Activated CD4-positive, CD25-positive, alpha-beta regulatory T cell treated with anti-CD3 and anti-CD28 coated beads, Interleukin-2, amount 50 U/mL, for 16 hours (primary cell): ENCODE data around the gene CCR5AS.
"Not testable (repeated sequence)": the region's sequence is repeated elsewhere in the genome, so short reads cannot be mapped to it uniquely, and the experiment has no call there.

Experiments
- DNase-seq: peaks from one replicate; pipeline ENCODE4 v3.0.0-alpha.2; 2020; ENCODE audit warnings: low read depth, low spot score

Gene CCR5AS

GRCh38 chr3:46405301-46406019 lies 1.4 kb downstream of the CCR5AS start:
- DNase-seq, result no peak

- not testable (repeated sequence) for DNase-seq
Measured at GRCh38 chr3:46402902-46403301, 4.0 kb downstream of the CCR5AS start.

DNA sequence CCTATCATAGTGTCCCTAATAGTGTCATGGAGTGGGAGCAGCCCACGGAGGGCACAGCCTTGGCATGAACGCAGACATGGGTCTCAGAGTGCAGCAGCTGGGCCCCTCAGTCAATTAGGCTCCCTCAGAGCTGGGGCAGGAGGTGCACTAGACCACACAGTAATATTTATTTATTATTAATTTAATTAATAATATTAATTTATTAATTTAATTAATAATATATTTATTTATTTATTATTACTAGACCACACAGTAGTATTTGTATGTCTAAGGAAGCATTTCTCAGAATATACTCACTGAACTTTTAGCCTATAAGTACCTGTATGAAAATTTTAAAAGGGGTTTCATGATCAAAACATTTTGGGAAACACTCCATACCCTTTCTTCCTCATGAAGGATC lies 5.3 kb downstream of the CCR5AS start:
- no peak for DNase-seq

DNA sequence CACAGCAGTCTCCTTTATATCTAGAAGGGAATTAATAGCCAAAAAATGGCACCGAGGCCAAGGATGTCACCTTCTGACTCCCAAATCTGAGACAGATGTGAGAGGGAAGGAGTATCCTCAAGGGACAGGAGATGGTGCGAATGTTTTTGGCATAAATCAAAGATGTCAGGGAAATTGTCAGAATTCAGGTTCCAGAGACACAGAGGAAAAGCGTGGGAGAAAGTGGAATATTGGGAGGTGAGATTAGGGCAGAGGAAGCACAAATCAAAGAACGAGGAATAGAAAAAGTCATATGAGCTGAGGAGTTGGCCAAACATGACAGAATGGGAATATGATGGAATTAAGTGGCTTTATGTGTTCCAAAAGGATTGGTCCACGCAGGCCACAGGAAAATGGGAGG lies 6.0 kb downstream of the CCR5AS start:
- no peak for DNase-seq

- DNase-seq, result no peak
Measured at GRCh38 chr3:46400000-46400734, 6.7 kb downstream of the CCR5AS start.

DNA sequence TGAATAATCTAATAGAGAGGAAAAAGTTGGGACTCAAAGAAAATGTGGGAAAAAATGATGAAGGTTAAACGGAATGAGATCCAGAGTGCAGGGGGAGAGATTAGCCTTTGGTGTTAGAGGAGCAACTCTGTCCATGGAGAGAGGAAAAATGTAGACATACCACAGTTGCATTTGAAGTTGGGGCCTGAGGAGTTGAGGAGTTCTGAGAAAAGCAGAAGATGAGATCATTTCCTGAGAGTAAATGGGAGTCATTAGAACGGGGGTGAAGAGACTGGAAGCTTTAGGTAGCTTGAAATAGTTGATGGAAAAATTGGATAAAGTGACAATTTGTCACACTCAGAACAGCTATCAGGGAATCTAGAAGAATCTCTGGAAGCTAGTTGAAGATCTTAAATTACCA lies 7.3 kb downstream of the CCR5AS start:
- DNase-seq, result no peak

DNA sequence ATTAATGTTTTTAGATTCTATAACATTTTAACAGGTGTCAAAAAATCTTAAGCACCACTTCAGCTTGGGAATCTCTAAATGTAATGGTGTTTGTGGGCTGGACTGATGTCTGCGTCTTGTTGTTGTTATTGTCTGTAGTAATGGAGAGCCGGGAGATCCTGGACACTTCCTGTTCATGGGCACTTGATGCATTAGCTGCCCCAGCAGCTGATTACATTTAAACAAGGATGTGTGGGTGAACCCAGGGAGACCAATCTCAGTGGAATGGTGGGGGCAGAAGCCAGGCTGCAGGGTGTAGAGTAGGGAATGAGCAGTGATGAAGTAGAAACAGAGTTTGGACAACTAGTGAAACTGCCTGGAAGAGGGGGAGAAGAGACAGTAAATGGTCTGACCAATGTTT lies 7.8 kb downstream of the CCR5AS start:
- no peak for DNase-seq

DNA sequence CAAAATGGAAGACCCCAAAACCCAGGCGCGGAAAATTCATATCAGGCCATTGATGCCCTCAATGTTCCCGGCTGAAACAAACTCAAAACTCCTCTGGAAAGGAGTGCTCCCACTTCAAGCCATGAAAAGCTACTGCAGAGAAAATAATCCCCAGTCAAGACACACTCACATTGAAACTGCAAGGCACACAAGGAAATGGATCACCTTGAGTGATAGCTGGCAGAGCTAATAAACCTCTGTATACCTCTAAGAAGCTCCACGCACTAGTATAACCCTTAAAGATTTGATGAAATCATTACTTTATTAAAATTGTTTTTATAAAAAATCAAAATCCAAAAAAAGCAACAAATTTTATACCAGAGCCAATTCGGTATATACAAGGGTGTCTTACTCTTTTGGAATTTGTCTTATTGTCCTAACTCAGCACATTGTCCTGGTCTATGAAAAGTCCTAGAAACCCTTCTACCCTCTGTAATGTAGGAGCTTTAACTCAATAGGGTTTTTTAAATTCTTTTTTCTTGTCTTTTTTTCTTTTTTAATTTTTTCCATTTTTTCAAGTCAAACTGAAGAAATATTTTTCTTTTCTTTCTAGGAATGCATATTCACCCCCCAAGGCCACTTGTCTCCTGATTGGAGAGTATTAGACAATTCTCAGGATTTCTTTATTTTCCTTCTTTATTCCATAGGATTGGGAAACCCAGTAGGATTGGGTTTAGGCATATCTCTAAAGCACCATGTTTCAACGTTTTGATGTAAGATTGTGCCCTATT lies 8.5 kb downstream of the CCR5AS start:
- DNase-seq, result no peak

DNA sequence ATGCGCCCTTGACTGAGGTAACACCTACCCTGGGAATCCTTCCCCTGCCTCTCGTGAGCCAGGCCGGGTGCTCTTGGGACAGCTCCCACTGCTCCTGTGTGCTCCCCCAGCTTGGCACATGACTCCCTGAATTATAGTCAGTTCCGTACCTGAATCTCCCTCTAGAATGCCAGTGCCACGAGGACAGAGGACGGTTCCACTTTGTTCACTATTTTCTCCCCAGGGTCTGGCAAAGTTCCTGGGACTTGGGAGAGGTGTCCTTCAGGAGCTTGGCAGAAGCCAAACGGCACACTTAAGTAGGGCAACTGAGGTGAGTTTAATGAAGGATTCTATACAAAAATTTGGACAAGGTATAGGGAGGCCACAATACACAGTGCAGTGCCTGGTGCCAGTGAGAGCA lies 9.8 kb downstream of the CCR5AS start:
- no peak for DNase-seq

DNA sequence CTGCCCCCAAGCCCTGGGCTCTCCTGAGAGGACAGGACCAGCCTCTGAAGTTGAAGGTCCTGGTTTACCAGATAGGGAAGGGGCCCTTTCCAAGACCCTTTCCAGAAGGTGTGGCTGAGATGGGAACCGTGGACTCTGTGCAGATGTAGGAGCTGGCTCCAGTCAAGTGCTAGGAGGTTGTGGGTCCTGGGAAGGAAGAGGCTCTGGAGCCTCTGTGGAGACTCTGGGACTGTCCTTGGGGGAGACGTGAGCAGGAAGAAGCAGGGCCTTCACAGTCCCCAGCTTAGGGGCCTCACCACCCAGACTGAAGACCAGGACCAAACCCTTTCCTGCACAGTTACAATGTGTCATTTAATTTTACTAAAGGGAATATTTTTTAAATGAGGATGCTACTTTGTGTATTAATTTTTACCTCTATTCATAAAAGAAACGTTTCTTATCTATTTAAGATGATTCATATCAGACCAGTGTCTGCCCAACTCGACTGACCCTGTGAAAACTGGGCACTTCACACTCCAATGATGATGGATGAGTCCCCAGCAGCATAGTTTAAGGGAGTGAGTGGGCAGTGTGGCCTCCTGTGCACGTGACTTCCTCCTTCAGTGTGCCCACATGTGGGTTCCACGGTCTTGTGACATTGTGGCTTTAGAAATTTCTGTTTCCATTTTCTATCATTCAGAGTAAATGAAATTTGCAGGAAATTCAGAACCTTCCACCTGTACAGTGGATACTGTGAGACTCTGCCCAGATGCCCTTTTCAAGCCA lies 10.9 kb downstream of the CCR5AS start:
- no peak for DNase-seq

GRCh38 chr3:46395210-46395661 lies 11.6 kb downstream of the CCR5AS start:
- DNase-seq, result no peak

- DNase-seq, result no peak
Measured at GRCh38 chr3:46393554-46394434, 13.1 kb downstream of the CCR5AS start.

- DNase-seq, result no peak
Measured at GRCh38 chr3:46393011-46393410, 13.9 kb downstream of the CCR5AS start.

DNA sequence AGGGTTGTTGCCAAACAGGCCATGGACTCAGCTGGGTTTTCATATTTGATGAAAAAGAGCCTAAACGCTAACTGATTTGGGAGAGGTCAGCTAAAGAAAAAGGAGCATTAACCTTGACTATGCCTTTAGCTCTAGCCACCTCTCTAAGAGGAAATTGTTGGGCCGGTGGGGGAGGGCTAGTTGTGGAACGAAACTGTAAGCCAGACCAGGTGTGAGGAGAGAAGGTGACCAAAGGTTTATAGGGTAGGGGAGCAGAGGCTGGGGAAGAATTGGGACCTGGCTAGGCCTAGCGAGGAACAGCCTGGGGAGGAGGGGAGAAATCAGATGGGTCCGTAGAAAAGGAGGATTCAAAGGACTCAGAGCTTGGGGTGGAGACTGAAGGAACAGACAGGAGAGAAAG lies 15.3 kb downstream of the CCR5AS start:
- DNase-seq, result not testable (repeated sequence)

DNA sequence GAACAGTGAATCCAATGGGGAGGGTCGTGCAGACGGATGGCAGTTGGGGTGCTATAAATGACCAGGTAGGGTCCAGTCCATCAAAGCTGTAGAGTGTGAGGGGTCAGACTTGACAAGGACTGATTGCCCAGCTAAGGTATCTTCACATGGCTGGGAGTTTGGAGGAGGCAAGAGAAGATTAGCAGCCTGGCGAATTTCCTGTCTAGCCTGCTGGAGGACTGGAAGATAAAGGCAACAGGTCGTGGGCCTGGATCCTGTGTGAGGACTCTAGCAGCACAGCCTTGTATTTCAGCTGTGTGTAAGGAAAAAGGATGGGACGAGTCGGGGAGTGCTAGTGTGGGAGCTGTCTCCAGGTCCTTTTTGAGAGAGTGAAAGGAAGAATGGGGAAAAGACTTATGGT lies 17.6 kb downstream of the CCR5AS start:
- no peak for DNase-seq

- DNase-seq, result not testable (repeated sequence)
Measured at GRCh38 chr3:46388847-46389246, 18.0 kb downstream of the CCR5AS start.

- no peak for DNase-seq
Measured at GRCh38 chr3:46386205-46386604, 20.7 kb downstream of the CCR5AS start.

DNA sequence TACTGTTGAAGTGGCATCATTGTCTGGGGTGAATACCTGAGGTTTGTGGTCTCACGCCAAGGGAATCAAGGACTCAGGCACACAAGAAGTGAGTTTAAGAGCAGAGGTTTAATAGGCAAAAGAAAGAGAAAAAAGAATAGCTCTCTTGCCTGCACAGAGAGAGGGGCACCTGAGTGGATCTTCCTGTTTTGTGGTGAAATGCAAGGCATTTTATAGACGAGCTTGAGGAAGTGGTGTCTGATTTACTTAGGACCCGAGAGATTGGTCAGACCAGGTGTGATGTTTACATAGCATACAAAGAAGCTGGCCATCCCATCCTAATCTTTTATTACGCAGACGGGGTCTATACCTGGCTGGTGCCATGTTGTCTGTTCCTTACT lies 22.9 kb downstream of the CCR5AS start:
- DNase-seq, result no peak

- no peak for DNase-seq
Measured at GRCh38 chr3:46383211-46383950, 23.5 kb downstream of the CCR5AS start.

GRCh38 chr3:46381625-46382024 lies 25.2 kb downstream of the CCR5AS start:
- DNase-seq, result no peak
